AG04449 (cell line): Measurements from ENCODE around the gene SLC4A4.
"Not testable (repeated sequence)": the region's sequence is repeated elsewhere in the genome, so short reads cannot be mapped to it uniquely, and the experiment has no call there.

Experiments
- CTCF ChIA-PET: fragments of 350-600 bp; formaldehyde crosslinking; extraction: SDS; loops from one replicate; lab custom pipeline; 2021; ENCODE audit warnings: antibody characterized with exemption; lab: Yijun Ruan, JAX
- POLR2A ChIA-PET: fragments of 400-600, 350-600 bp; formaldehyde crosslinking; extraction: SDS; loops from one replicate; lab custom pipeline; 2020; ENCODE audit warnings: antibody characterized with exemption, inconsistent platforms; lab: Yijun Ruan, JAX
- DNase-seq: peaks from one replicate; pipeline ENCODE4 v3.0.0-alpha.2; 2010; ENCODE audit warnings: low read depth, low spot score
- H3K4me3 ChIP-seq: 2 replicates; pipeline ENCODE4 v1.5.1; 2011; ENCODE audit warnings: low read depth, mild to moderate bottlenecking, control low read depth, low read length
- CTCF ChIP-seq: IDR thresholded peaks from one replicate; pipeline ENCODE4 v1.5.1; 2011; ENCODE audit warnings: mild to moderate bottlenecking, moderate library complexity, low read length, control low read depth, inconsistent platforms; ENCODE audit not compliant: insufficient read depth; ENCODE audit errors: missing control alignments

Gene SLC4A4

GRCh38 chr4:71406459-71406963, 67.7 kb downstream of the SLC4A4 start:
- TF ChIP-seq CTCF, result no peak
- H3K4me3 ChIP-seq, result no peak overlapping the region
- POLR2A ChIA-PET, result no interaction called here
- CTCF ChIA-PET, result interaction anchor here (1.2 to 1.3 kb wide), 3 partner anchors 132 to 215 kb away, joined by 3 read pairs; no protein-coding TSS in a partner anchor
- no peak for DNase-seq

DNA sequence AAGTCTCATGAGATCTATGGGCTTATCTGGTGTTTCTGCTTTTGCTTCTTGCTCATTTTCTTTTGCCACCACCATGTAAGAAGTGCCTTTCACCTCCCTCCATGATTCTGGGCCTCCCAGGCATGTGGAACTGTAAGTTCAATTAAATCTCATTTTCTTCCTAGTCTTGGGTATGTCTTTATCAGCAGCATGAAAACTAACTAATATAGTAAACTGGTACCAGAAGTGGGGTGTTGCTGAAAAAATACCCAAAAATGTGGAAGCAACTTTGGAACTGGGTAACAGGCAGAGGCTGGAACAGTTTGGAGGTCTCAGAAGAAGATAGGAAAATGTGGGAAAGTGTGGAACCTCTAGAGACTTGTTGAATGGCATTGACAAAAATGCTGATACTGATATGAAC, 70.1 kb downstream of the SLC4A4 start:
- CTCF ChIA-PET, POLR2A ChIA-PET, H3K4me3 ChIP-seq, DNase-seq: not testable (repeated sequence)

DNA sequence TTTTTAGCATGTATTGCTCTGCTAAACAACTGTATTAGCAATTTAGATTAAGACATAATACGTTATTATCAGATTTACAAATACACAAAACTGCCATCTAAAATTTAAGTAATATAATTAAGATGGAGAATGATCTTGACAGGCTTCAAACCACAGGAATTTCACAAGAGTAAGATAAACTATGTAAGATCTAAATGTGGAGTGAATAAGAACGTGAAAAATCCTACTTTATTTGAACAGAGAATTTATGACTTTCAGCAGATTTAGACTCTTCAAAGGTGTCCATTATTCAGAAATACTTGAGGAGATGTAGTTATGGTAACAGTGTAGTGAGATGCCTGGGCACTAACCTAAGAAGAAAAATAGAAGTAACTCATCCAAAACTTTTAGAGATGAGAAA, 73.2 kb downstream of the SLC4A4 start:
- no peak for DNase-seq
- ChIA-PET CTCF (no interaction called here), POLR2A (no interaction called here)
- H3K4me3 ChIP-seq, result no peak overlapping the region
- no peak for TF ChIP-seq CTCF

- no peak overlapping the region for H3K4me3 ChIP-seq
- no peak for DNase-seq
- TF ChIP-seq CTCF, result no peak
- POLR2A ChIA-PET, result no interaction called here
- CTCF ChIA-PET, result interaction anchor here (1.1 kb wide), 1 partner anchor 11 kb away, joined by 3 read pairs; no protein-coding TSS in a partner anchor
Observed at GRCh38 chr4:71415491-71415890, 76.7 kb downstream of the SLC4A4 start.

GRCh38 chr4:71417150-71417549, 78.3 kb downstream of the SLC4A4 start:
- no peak for TF ChIP-seq CTCF
- ChIA-PET POLR2A (no interaction called here), CTCF (interaction anchor here (1.1 kb wide), 1 partner anchor 10 kb away, joined by 3 read pairs; no protein-coding TSS in a partner anchor)
- no peak overlapping the region for H3K4me3 ChIP-seq
- no peak for DNase-seq

- CTCF ChIA-PET, result interaction anchor here (1.1 kb wide), 1 partner anchor 9 kb away, joined by 3 read pairs; no protein-coding TSS in a partner anchor
- POLR2A ChIA-PET, result no interaction called here
Observed at GRCh38 chr4:71426381-71427042, 87.7 kb downstream of the SLC4A4 start.

More at GRCh38 chr4:71426381-71427042, 87.7 kb downstream of the SLC4A4 start:
- DNase-seq, result no peak
- TF ChIP-seq CTCF, result no peak
- no peak overlapping the region for H3K4me3 ChIP-seq
